DMS153 treated with DMSO at 0.1 percent for 48 hours (cell line): ENCODE measurements around the gene PANK2.
"Not testable (repeated sequence)": the region's sequence is repeated elsewhere in the genome, so short reads cannot be mapped to it uniquely, and the experiment has no call there.

ENCODE experiments used
- DNase-seq: peaks from one replicate; lab custom pipeline; 2025; ENCODE audit not compliant: unreplicated experiment; lab: John Stamatoyannopoulos, UW

The PANK2 gene

GRCh38 chr20:3869839-3870634, 19.1 kb upstream of the PANK2 start:
- DNase-seq: no peak

GRCh38 chr20:3871550-3872265, 17.5 kb upstream of the PANK2 start:
- DNase-seq: no peak

GRCh38 chr20:3873507-3873906, 15.7 kb upstream of the PANK2 start:
- DNase-seq: no peak

- no peak for DNase-seq
Observed at GRCh38 chr20:3874194-3874844, 14.9 kb upstream of the PANK2 start.

GRCh38 chr20:3875378-3875974, 13.7 kb upstream of the PANK2 start:
- no peak for DNase-seq

- no peak for DNase-seq
Observed at GRCh38 chr20:3876000-3876399, 13.2 kb upstream of the PANK2 start.

GRCh38 chr20:3876676-3877075, 12.5 kb upstream of the PANK2 start:
- DNase-seq: no peak

- not testable (repeated sequence) for DNase-seq
Observed at GRCh38 chr20:3878921-3879274, 10.3 kb upstream of the PANK2 start.

- no peak for DNase-seq
Observed at GRCh38 chr20:3885715-3886114, 3.5 kb upstream of the PANK2 start.

GRCh38 chr20:3887876-3888620, 1.1 kb upstream of the PANK2 start:
- DNase-seq: no peak

GRCh38 chr20:3889489-3890397, 556 bp downstream of the PANK2 start:
- DNase-seq: no peak

- peak; percentile 39 for DNase-seq
Observed at GRCh38 chr20:3890398-3890751, 1.2 kb downstream of the PANK2 start.

- no peak for DNase-seq
Observed at GRCh38 chr20:3890999-3891929, 2.1 kb downstream of the PANK2 start.

- no peak for DNase-seq
Observed at GRCh38 chr20:3894796-3895195, 5.6 kb downstream of the PANK2 start.

- DNase-seq: no peak
Observed at GRCh38 chr20:3896302-3896701, 7.1 kb downstream of the PANK2 start.

GRCh38 chr20:3896853-3897583, 7.8 kb downstream of the PANK2 start:
- DNase-seq: no peak

GRCh38 chr20:3898181-3898580, 9.0 kb downstream of the PANK2 start:
- not testable (repeated sequence) for DNase-seq

GRCh38 chr20:3898639-3899038, 9.5 kb downstream of the PANK2 start:
- DNase-seq: no peak
